D721Med (cell line): ENCODE results near the gene KRT73.
"Not testable (repeated sequence)": the region's sequence is repeated elsewhere in the genome, so short reads cannot be mapped to it uniquely, and the experiment has no call there.

Experiments
- DNase-seq: peaks from one replicate; pipeline ENCODE4 v3.0.0; 2011; ENCODE audit warnings: low spot score; ENCODE audit not compliant: insufficient read length
- FAIRE-seq: peaks from 2 replicates; lab custom pipeline; 2011; peaks lifted over from hg19 to GRCh38; lab: Jason Lieb, UNC
- CTCF ChIP-seq: IDR thresholded peaks from 2 replicates; pipeline ENCODE4 v1.5.1; 2012; ENCODE audit warnings: mild to moderate bottlenecking, control low read depth; ENCODE audit not compliant: insufficient read depth; ENCODE audit errors: missing control alignments

KRT73 gene

DNA sequence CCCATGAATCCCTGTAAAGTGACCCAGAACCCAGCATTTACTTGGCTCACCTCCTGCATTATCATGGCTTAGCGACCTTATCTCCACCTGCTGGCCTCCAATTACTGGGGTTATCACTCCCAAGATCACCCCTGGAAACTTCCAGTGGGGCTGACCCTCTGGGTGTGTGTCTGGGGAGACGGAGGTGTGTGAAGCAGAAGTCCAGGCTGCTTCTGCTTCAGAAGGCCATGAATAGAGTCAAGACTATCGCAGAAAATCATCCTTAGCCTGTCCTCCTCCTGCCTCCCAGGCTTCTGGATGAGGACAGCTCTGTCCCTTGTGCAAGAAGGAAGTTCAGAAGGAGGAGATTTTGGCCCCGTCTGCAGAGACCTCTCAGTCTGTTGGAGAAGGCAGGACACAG lies 16.7 kb downstream of the KRT73 start:
- TF ChIP-seq CTCF, result no peak
- DNase-seq (no peak), FAIRE-seq (no peak)

- DNase-seq (no peak), FAIRE-seq (no peak)
- no peak for TF ChIP-seq CTCF
Measured at GRCh38 chr12:52600941-52601481, 17.3 kb downstream of the KRT73 start, which contains the start of gene KRT72. Gene KRT72 (minus strand): TSS chr12:52601463. CDS start chr12:52601452, 11 bp downstream.

DNA sequence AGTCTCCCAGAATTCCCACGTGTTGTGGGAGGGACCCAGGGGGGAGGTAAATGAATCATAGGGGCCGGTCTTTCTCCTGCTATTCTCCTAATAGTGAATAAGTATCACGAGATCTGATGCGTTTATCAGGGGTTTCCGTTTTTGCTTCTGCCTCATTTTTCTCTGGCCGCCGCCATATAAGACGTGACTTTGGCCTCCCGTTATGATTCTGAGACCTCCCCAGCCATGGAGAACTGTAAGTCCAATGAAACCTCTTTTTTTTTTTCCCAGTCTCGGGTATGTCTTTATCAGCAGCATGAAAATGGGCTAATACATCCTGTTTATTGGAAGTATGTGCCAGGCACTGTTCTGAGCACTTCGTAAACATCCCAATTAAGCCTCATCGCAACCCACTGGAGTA lies 17.9 kb downstream of the KRT73 start:
- DNase-seq (no peak), FAIRE-seq (no peak)
- TF ChIP-seq CTCF, result no peak

DNA sequence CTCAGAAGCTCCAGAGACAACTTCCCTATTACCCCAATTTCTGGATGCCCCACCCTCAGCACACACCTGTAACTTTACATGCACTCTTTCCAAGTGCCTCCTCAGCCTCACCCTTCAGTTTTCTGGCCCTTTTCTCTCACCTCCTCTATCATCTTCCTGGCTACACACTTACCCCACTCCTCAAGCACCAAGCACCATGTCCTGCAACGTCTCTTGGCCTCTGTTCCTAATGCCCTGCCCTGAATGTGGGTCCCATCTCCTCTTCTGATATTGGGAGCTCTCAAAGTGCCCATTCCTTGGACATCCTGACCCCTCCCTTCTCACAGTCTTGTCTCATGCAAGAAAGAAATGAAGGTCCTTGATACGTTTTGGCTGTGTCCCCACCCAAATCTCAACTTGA lies 18.3 kb downstream of the KRT73 start:
- DNase-seq (no peak), FAIRE-seq (no peak)
- TF ChIP-seq CTCF, result no peak

DNA sequence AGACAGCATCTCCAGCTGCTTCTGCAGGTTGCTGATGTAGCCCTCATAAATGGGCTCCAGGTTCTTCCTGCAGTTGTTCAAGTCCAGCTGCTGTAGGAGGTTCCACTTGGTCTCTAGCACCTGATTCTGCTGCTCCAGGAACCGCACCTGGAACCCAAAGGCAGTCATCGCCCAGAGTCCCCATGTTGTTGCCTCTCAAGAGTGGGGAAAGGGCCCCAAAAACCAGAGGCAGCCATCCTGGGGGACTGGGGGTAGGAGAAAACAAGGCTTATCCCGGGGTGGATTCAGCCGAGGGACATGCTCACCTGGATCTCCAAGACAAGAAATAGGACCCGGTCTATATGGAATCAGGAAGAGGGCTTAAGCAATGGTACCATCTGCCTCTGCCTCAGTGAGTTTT lies 19.4 kb downstream of the KRT73 start:
- no peak for TF ChIP-seq CTCF
- DNase-seq (no peak), FAIRE-seq (no peak)

DNA sequence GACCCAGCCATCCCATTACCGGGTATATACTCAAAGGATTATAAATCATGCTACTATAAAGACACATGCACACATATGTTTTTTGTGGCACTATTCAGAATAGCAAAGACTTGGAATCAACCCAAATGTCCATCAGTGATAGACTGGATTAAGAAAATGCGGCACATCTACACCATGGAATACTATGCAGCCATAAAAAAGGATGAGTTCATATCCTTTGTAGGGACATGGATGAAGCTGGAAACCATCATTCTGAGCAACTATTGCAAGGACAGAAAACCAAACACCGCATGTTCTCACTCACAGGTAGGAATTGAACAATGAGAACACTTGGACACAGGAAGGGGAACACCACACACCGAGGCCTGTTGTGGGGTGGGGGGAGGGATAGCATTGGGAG lies 24.1 kb downstream of the KRT73 start:
- DNase-seq, result not testable (repeated sequence)

GRCh38 chr12:52591521-52591920 lies 26.8 kb downstream of the KRT73 start:
- no peak for FAIRE-seq
- TF ChIP-seq CTCF, result no peak
- DNase-seq, result no peak

More for the DNA sequence above, 24.1 kb downstream of the KRT73 start:
- FAIRE-seq, result not testable (repeated sequence)

GRCh38 chr12:52590021-52590420 lies 28.3 kb downstream of the KRT73 start:
- no peak for DNase-seq
- no peak for FAIRE-seq
- no peak for TF ChIP-seq CTCF
